ENCODE measurements around the gene CUL9. TPM values are rescaled to one million over a fixed set of nuclear protein-coding genes. Genes with fewer than 3 reads are reported as not detected.

Gene CUL9
- total RNA-seq, 1 donor from 2014 or later, result 36.1 TPM

- no peak overlapping the region for H3K4me3 ChIP-seq
- H3K27me3 ChIP-seq, result no peaks in the 10 kb centered on the region
- TF ChIP-seq CTCF (IDR thresholded peaks at IDR 0.05), result no peak
- H3K27ac ChIP-seq, result no peak overlapping the region
- no peak for DNase-seq (ENCODE audit: low spot score in 2 of 2)
- intact Hi-C loops (cut with DNase I), result no loop called here
- no peaks in the 10 kb centered on the region for H3K4me1 ChIP-seq
- H3K9me3 ChIP-seq, result no peaks in the 10 kb centered on the region
- H3K36me3 ChIP-seq, result peaks cover 18 to 36% of the 10 kb centered on the region in 2 donors
Observed at GRCh38 chr6:43223175-43223574, 41.2 kb downstream of the CUL9 start.

- peaks cover 3 to 6% of the 10 kb centered on the region in 2 donors for H3K4me1 ChIP-seq
- H3K36me3 ChIP-seq, result peaks cover 6 to 21% of the 10 kb centered on the region in 2 donors
- no peaks in the 10 kb centered on the region for H3K9me3 ChIP-seq
- H3K27ac ChIP-seq, result no peak overlapping the region
- no peak for TF ChIP-seq CTCF (IDR thresholded peaks at IDR 0.05)
- H3K27me3 ChIP-seq, result no peaks in the 10 kb centered on the region
- DNase-seq (ENCODE audit: low spot score in 2 of 2), result no peak
- intact Hi-C loops (cut with DNase I), result loop anchor here (5.0 kb wide), 1 partner anchor 281 kb away; no protein-coding TSS in a partner anchor
- no peak overlapping the region for H3K4me3 ChIP-seq
Observed at GRCh38 chr6:43226192-43226851, 44.3 kb downstream of the CUL9 start.

- TF ChIP-seq CTCF (IDR thresholded peaks at IDR 0.05), result peak; percentile 57 to 93 (median 77)
- H3K4me1 ChIP-seq, result peaks cover 3 to 6% of the 10 kb centered on the region in 2 donors
- H3K27ac ChIP-seq, result no peak within 1 kb of the TSS
- H3K9me3 ChIP-seq, result no peaks in the 10 kb centered on the region
- peak; percentile 25 to 84 for DNase-seq (ENCODE audit: low spot score in 2 of 2)
- H3K4me3 ChIP-seq, result peak within 1 kb of the TSS; percentile 74 to 78
- H3K36me3 ChIP-seq, result peaks cover 0 to 4% of the 10 kb centered on the region in 2 donors
- intact Hi-C loops (cut with DNase I), result loop anchor here (2.0 to 5.0 kb wide), 2 partner anchors 18 to 278 kb away; no protein-coding TSS in a partner anchor
- no peaks in the 10 kb centered on the region for H3K27me3 ChIP-seq
Observed at GRCh38 chr6:43228951-43229802, 47.2 kb downstream of the CUL9 start, which contains the start of gene DNPH1. Gene DNPH1, minus strand, starts transcription at chr6:43229481. Its CDS starts 25 bp downstream, at chr6:43229456.

GRCh38 chr6:43229803-43230620 lies 48.0 kb downstream of the CUL9 start:
- Histone ChIP-seq H3K27ac (no peak overlapping the region), H3K4me3 (peak overlapping the region; percentile 74 to 78), H3K36me3 (no peaks in the 10 kb centered on the region), H3K9me3 (no peaks in the 10 kb centered on the region), H3K4me1 (peaks cover 3 to 6% of the 10 kb centered on the region in 2 donors), H3K27me3 (no peaks in the 10 kb centered on the region)
- intact Hi-C loops (cut with DNase I), result loop anchor here (2.0 to 5.0 kb wide), 2 partner anchors 17 to 277 kb away; no protein-coding TSS in a partner anchor
- DNase-seq (ENCODE audit: low spot score in 2 of 2), result no peak
- no peak for TF ChIP-seq CTCF (IDR thresholded peaks at IDR 0.05)

- TF ChIP-seq CTCF (IDR thresholded peaks at IDR 0.05), result no peak
- H3K36me3 ChIP-seq, result no peaks in the 10 kb centered on the region
- no peak overlapping the region for H3K4me3 ChIP-seq
- no peak for DNase-seq (ENCODE audit: low spot score in 2 of 2)
- no peak overlapping the region for H3K27ac ChIP-seq
- H3K4me1 ChIP-seq, result peaks cover 3 to 6% of the 10 kb centered on the region in 2 donors
- no peaks in the 10 kb centered on the region for H3K9me3 ChIP-seq
- intact Hi-C loops (cut with DNase I), result no loop called here
- H3K27me3 ChIP-seq, result no peaks in the 10 kb centered on the region
Observed at GRCh38 chr6:43231053-43231452, 49.1 kb downstream of the CUL9 start.
